ENCODE data around the gene COPS8.

The COPS8 gene

GRCh38 chr2:237055386-237056100, 30.1 kb upstream of the COPS8 start:
- H3K36me3 ChIP-seq (ENCODE audit: control insufficient read depth in 2 of 2, insufficient read depth in 2 of 2, low read length in 2 of 2) = no peaks in the 10 kb centered on the region
- no peak overlapping the region for H3K27ac ChIP-seq (ENCODE audit: low read length)
- H3K27me3 ChIP-seq (ENCODE audit: control insufficient read depth in 1 of 2, insufficient read depth in 2 of 2, low read length in 2 of 2) = no peaks in the 10 kb centered on the region

GRCh38 chr2:237056287-237056875, 29.3 kb upstream of the COPS8 start:
- Histone ChIP-seq H3K27ac (ENCODE audit: low read length) (no peak overlapping the region), H3K36me3 (ENCODE audit: control insufficient read depth in 2 of 2, insufficient read depth in 2 of 2, low read length in 2 of 2) (no peaks in the 10 kb centered on the region), H3K27me3 (ENCODE audit: control insufficient read depth in 1 of 2, insufficient read depth in 2 of 2, low read length in 2 of 2) (peaks cover 0 to 2% of the 10 kb centered on the region in 2 donors), H3K4me1 (ENCODE audit: control insufficient read depth, insufficient read depth, low read length) (peaks cover 3% of the 10 kb centered on the region), H3K9ac (ENCODE audit: low read length in 2 of 2) (no peak overlapping the region), H3K4me3 (ENCODE audit: low read length in 2 of 2) (no peak overlapping the region), H3K9me3 (ENCODE audit: control insufficient read depth in 2 of 2, low read length in 2 of 2) (no peaks in the 10 kb centered on the region)

More at GRCh38 chr2:237055386-237056100, 30.1 kb upstream of the COPS8 start:
- no peak overlapping the region for H3K4me3 ChIP-seq (ENCODE audit: low read length in 2 of 2)
- no peak overlapping the region for H3K9ac ChIP-seq (ENCODE audit: low read length in 2 of 2)
- no peaks in the 10 kb centered on the region for H3K4me1 ChIP-seq (ENCODE audit: control insufficient read depth, insufficient read depth, low read length)
- no peaks in the 10 kb centered on the region for H3K9me3 ChIP-seq (ENCODE audit: control insufficient read depth in 2 of 2, low read length in 2 of 2)

- Histone ChIP-seq H3K9ac (ENCODE audit: low read length in 2 of 2) (no peak overlapping the region), H3K36me3 (ENCODE audit: control insufficient read depth in 2 of 2, insufficient read depth in 2 of 2, low read length in 2 of 2) (no peaks in the 10 kb centered on the region), H3K4me3 (ENCODE audit: low read length in 2 of 2) (no peak overlapping the region), H3K4me1 (ENCODE audit: control insufficient read depth, insufficient read depth, low read length) (peaks cover 3% of the 10 kb centered on the region), H3K27me3 (ENCODE audit: control insufficient read depth in 1 of 2, insufficient read depth in 2 of 2, low read length in 2 of 2) (peaks cover 0 to 2% of the 10 kb centered on the region in 2 donors), H3K9me3 (ENCODE audit: control insufficient read depth in 2 of 2, low read length in 2 of 2) (no peaks in the 10 kb centered on the region), H3K27ac (ENCODE audit: low read length) (no peak overlapping the region)
These were observed 28.6 kb upstream of the COPS8 start for GRCh38 chr2:237057107-237057506.

- Histone ChIP-seq H3K4me3 (ENCODE audit: low read length in 2 of 2) (no peak overlapping the region), H3K27me3 (ENCODE audit: control insufficient read depth in 1 of 2, insufficient read depth in 2 of 2, low read length in 2 of 2) (peaks cover 0 to 2% of the 10 kb centered on the region in 2 donors), H3K36me3 (ENCODE audit: control insufficient read depth in 2 of 2, insufficient read depth in 2 of 2, low read length in 2 of 2) (no peaks in the 10 kb centered on the region), H3K9me3 (ENCODE audit: control insufficient read depth in 2 of 2, low read length in 2 of 2) (no peaks in the 10 kb centered on the region), H3K4me1 (ENCODE audit: control insufficient read depth, insufficient read depth, low read length) (peaks cover 3% of the 10 kb centered on the region), H3K9ac (ENCODE audit: low read length in 2 of 2) (no peak overlapping the region), H3K27ac (ENCODE audit: low read length) (no peak overlapping the region)
These were observed 27.8 kb upstream of the COPS8 start for GRCh38 chr2:237057893-237058300.

- Histone ChIP-seq H3K9me3 (ENCODE audit: control insufficient read depth in 2 of 2, low read length in 2 of 2) (no peaks in the 10 kb centered on the region), H3K9ac (ENCODE audit: low read length in 2 of 2) (no peak overlapping the region), H3K36me3 (ENCODE audit: control insufficient read depth in 2 of 2, insufficient read depth in 2 of 2, low read length in 2 of 2) (no peaks in the 10 kb centered on the region), H3K27me3 (ENCODE audit: control insufficient read depth in 1 of 2, insufficient read depth in 2 of 2, low read length in 2 of 2) (peaks cover 0 to 2% of the 10 kb centered on the region in 2 donors), H3K4me1 (ENCODE audit: control insufficient read depth, insufficient read depth, low read length) (peaks cover 3% of the 10 kb centered on the region), H3K27ac (ENCODE audit: low read length) (no peak overlapping the region), H3K4me3 (ENCODE audit: low read length in 2 of 2) (no peak overlapping the region)
These were observed 27.3 kb upstream of the COPS8 start for GRCh38 chr2:237058423-237058822.

GRCh38 chr2:237059155-237059875, 26.4 kb upstream of the COPS8 start:
- H3K9ac ChIP-seq (ENCODE audit: low read length in 2 of 2) = no peak overlapping the region
- no peaks in the 10 kb centered on the region for H3K9me3 ChIP-seq (ENCODE audit: control insufficient read depth in 2 of 2, low read length in 2 of 2)
- H3K36me3 ChIP-seq (ENCODE audit: control insufficient read depth in 2 of 2, insufficient read depth in 2 of 2, low read length in 2 of 2) = no peaks in the 10 kb centered on the region
- no peak overlapping the region for H3K4me3 ChIP-seq (ENCODE audit: low read length in 2 of 2)
- H3K4me1 ChIP-seq (ENCODE audit: control insufficient read depth, insufficient read depth, low read length) = peaks cover 3% of the 10 kb centered on the region
- peaks cover 0 to 2% of the 10 kb centered on the region in 2 donors for H3K27me3 ChIP-seq (ENCODE audit: control insufficient read depth in 1 of 2, insufficient read depth in 2 of 2, low read length in 2 of 2)
- H3K27ac ChIP-seq (ENCODE audit: low read length) = no peak overlapping the region

GRCh38 chr2:237060534-237061312, 25.0 kb upstream of the COPS8 start:
- Histone ChIP-seq H3K27ac (ENCODE audit: low read length) (no peak overlapping the region), H3K4me1 (ENCODE audit: control insufficient read depth, insufficient read depth, low read length) (peaks cover 3% of the 10 kb centered on the region), H3K4me3 (ENCODE audit: low read length in 2 of 2) (no peak overlapping the region), H3K9ac (ENCODE audit: low read length in 2 of 2) (no peak overlapping the region), H3K9me3 (ENCODE audit: control insufficient read depth in 2 of 2, low read length in 2 of 2) (no peaks in the 10 kb centered on the region), H3K36me3 (ENCODE audit: control insufficient read depth in 2 of 2, insufficient read depth in 2 of 2, low read length in 2 of 2) (no peaks in the 10 kb centered on the region), H3K27me3 (ENCODE audit: control insufficient read depth in 1 of 2, insufficient read depth in 2 of 2, low read length in 2 of 2) (peaks cover 0 to 2% of the 10 kb centered on the region in 2 donors)

GRCh38 chr2:237061356-237061755, 24.3 kb upstream of the COPS8 start:
- Histone ChIP-seq H3K27me3 (ENCODE audit: control insufficient read depth in 1 of 2, insufficient read depth in 2 of 2, low read length in 2 of 2) (peaks cover 0 to 2% of the 10 kb centered on the region in 2 donors), H3K9me3 (ENCODE audit: control insufficient read depth in 2 of 2, low read length in 2 of 2) (no peaks in the 10 kb centered on the region), H3K27ac (ENCODE audit: low read length) (no peak overlapping the region)

GRCh38 chr2:237062585-237062984, 23.1 kb upstream of the COPS8 start:
- peaks cover 0 to 2% of the 10 kb centered on the region in 2 donors for H3K27me3 ChIP-seq (ENCODE audit: control insufficient read depth in 1 of 2, insufficient read depth in 2 of 2, low read length in 2 of 2)
- H3K9ac ChIP-seq (ENCODE audit: low read length in 2 of 2) = no peak overlapping the region
- H3K36me3 ChIP-seq (ENCODE audit: control insufficient read depth in 2 of 2, insufficient read depth in 2 of 2, low read length in 2 of 2) = no peaks in the 10 kb centered on the region
- H3K27ac ChIP-seq (ENCODE audit: low read length) = no peak overlapping the region
- H3K4me1 ChIP-seq (ENCODE audit: control insufficient read depth, insufficient read depth, low read length) = peaks cover 3% of the 10 kb centered on the region
- H3K9me3 ChIP-seq (ENCODE audit: control insufficient read depth in 2 of 2, low read length in 2 of 2) = no peaks in the 10 kb centered on the region
- H3K4me3 ChIP-seq (ENCODE audit: low read length in 2 of 2) = no peak overlapping the region

More at GRCh38 chr2:237061356-237061755, 24.3 kb upstream of the COPS8 start:
- H3K4me1 ChIP-seq (ENCODE audit: control insufficient read depth, insufficient read depth, low read length) = peaks cover 3% of the 10 kb centered on the region
- H3K36me3 ChIP-seq (ENCODE audit: control insufficient read depth in 2 of 2, insufficient read depth in 2 of 2, low read length in 2 of 2) = no peaks in the 10 kb centered on the region
- H3K4me3 ChIP-seq (ENCODE audit: low read length in 2 of 2) = no peak overlapping the region
- H3K9ac ChIP-seq (ENCODE audit: low read length in 2 of 2) = no peak overlapping the region

Measured in stomach smooth muscle (tissue), 2 donors.